ENCODE measurements around the gene PRPF8. TPM values are rescaled to one million over a fixed set of nuclear protein-coding genes. Genes with fewer than 3 reads are reported as not detected.

The PRPF8 gene
- total and polyA plus RNA-seq, 5 donors from 2014 or later = 146 to 405 (median 160) TPM

DNA sequence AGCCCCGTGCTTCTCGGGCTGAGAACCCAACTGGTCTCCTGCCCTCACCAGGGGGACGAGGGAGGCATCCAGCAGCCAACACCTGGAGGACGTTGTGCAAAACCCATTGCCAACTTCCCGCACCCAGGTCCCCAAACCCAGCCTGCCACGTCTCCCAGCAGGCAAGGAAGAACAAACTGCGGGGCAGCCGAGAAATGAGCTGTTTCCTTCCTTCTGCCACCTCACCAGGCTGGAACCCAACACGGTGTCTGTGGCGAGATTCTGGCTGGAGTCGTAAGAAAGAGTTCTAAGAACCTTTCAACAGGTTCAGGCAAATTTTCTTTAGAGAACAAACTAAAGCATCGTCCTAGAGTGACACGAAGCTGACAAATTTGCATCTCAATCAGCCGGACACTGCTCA is 59.6 kb downstream of the PRPF8 start:
- H3K9me3 ChIP-seq (ENCODE audit: control insufficient read depth in 2 of 2, low read length in 2 of 2) = no peaks in the 10 kb centered on the region
- no peak overlapping the region for H3K27ac ChIP-seq (ENCODE audit: insufficient read depth, low read length, poor library complexity, severe bottlenecking)
- peak overlapping the region in 1 of 4 donors; percentile 94 for H3K4me3 Mint-ChIP-seq
- peaks cover 29% of the 10 kb centered on the region for H3K4me1 ChIP-seq (ENCODE audit: control insufficient read depth, insufficient read depth, low read length, poor library complexity, severe bottlenecking)
- peaks cover 6% of the 10 kb centered on the region for H3K27me3 ChIP-seq (ENCODE audit: control insufficient read depth, insufficient read depth, low read length)
- no peaks in the 10 kb centered on the region for H3K36me3 ChIP-seq (ENCODE audit: control insufficient read depth, insufficient read depth, low read length)
- peaks cover 0 to 25% (median 9%) of the 10 kb centered on the region in 4 donors for H3K4me1 Mint-ChIP-seq
- no peaks in the 10 kb centered on the region for H3K9me3 Mint-ChIP-seq
- peaks cover 5% of the 10 kb centered on the region for H3K36me3 Mint-ChIP-seq
- H3K27me3 Mint-ChIP-seq = peaks cover 13% of the 10 kb centered on the region
- ATAC-seq (ENCODE audit: low read depth in 2 of 2) (no peak), DNase-seq (no peak)
- no peak overlapping the region for H3K27ac Mint-ChIP-seq
- no peak overlapping the region for H3K4me3 ChIP-seq (ENCODE audit: low read depth, low read length)

DNA sequence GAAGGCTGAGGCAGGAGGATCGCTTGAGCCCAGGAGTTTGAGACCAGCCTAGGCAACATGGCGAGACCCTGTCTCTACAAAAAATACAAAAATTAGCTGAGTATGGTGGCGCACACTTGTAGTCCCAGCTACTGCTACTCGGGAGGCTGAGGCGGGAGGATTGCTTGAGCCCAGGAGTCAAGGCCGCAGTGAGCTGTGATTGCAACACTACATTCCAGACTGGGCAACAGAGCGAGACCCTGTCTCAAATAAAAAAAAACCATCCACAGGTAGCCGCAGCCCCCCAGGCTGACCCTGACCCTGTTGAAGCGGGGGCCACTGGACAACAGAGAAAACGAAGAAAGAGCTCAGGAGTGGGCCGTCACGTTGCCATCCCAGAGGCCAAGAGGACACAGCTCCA is 60.0 kb downstream of the PRPF8 start:
- Histone ChIP-seq H3K27ac (ENCODE audit: insufficient read depth, low read length, poor library complexity, severe bottlenecking) (no peak overlapping the region), H3K4me1 (ENCODE audit: control insufficient read depth, insufficient read depth, low read length, poor library complexity, severe bottlenecking) (peaks cover 26% of the 10 kb centered on the region), H3K36me3 (ENCODE audit: control insufficient read depth, insufficient read depth, low read length) (no peaks in the 10 kb centered on the region), H3K9me3 (ENCODE audit: control insufficient read depth in 2 of 2, low read length in 2 of 2) (no peaks in the 10 kb centered on the region), H3K4me3 (ENCODE audit: low read depth, low read length) (no peak overlapping the region), H3K27me3 (ENCODE audit: control insufficient read depth, insufficient read depth, low read length) (peaks cover 6% of the 10 kb centered on the region)
- H3K4me1 Mint-ChIP-seq = peaks cover 0 to 23% (median 7%) of the 10 kb centered on the region in 4 donors
- H3K36me3 Mint-ChIP-seq = peaks cover 5% of the 10 kb centered on the region
- peaks cover 11% of the 10 kb centered on the region for H3K27me3 Mint-ChIP-seq
- ATAC-seq (ENCODE audit: low read depth in 2 of 2) = no peak
- DNase-seq = no peak
- no peak overlapping the region for H3K27ac Mint-ChIP-seq
- H3K4me3 Mint-ChIP-seq = peak overlapping the region in 1 of 4 donors; percentile 33
- H3K9me3 Mint-ChIP-seq = no peaks in the 10 kb centered on the region

DNA sequence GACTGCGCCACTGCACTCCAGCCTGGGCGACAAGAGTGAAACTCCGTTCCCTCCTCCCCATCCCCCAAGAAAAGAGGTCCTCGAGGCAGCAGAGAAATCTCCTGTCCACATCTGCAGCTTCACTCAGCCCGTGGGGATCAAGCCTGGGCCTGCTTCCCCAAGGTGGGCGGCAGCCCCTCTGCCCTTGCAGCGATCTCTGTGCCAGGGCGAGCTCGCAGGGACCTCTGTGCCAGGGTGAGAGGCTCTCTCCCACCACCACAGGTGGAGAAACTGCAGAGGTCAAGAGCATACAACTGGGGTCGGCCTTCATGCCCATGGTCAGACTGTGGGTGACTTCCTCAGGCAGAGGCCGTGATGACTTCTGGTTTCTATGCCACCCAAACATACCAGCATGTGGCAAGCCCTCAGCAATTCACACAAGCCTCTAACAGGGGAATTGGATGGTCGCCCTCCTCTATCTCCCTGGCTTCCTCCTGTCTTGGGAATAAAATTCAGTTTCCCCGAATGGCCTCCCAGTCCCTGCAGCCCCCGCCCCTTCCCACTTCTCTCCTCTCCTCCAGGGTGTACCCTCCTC is 61.5 kb downstream of the PRPF8 start:
- no peaks in the 10 kb centered on the region for H3K36me3 ChIP-seq (ENCODE audit: control insufficient read depth, insufficient read depth, low read length)

DNA sequence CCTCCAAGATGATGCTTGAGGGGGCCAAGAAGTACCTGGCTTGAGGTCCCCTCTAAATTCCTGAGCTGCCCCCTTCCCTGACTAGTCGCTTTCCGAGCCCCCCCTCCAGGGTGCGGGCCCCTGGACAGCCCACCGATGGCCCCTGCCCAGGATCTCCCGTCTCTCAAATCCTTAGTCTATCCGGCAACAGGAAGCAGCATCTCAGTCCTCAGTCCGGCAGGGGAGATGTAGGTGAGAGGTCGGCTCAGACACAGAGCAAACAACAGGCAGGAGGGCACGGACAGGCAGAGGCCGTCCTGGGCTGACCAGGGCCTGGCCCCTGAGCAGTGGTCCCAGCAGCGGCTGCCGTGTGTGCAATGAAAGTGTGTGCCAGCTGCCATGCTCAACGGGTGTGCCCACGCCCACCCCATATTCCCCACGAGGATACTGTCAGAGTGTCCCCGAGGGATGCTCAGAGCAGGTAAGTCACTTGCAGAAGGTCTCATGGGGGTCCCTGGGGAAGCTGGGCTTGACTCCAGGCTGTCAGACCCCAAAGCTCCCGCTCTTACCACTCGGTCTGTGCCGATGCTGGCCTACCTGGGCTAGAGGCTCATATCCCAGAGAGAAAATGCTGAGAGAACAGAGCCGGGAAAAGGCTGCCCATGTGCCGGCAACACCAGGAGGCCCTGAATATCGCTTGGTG is 63.3 kb downstream of the PRPF8 start:
- H3K4me1 Mint-ChIP-seq = peaks cover 0 to 6% (median under 1%) of the 10 kb centered on the region in 4 donors
- Histone ChIP-seq H3K9me3 (ENCODE audit: control insufficient read depth in 2 of 2, low read length in 2 of 2) (no peaks in the 10 kb centered on the region), H3K27ac (ENCODE audit: insufficient read depth, low read length, poor library complexity, severe bottlenecking) (no peak overlapping the region), H3K4me3 (ENCODE audit: low read depth, low read length) (no peak overlapping the region), H3K27me3 (ENCODE audit: control insufficient read depth, insufficient read depth, low read length) (no peaks in the 10 kb centered on the region), H3K36me3 (ENCODE audit: control insufficient read depth, insufficient read depth, low read length) (no peaks in the 10 kb centered on the region), H3K4me1 (ENCODE audit: control insufficient read depth, insufficient read depth, low read length, poor library complexity, severe bottlenecking) (no peaks in the 10 kb centered on the region)
- H3K9me3 Mint-ChIP-seq = no peaks in the 10 kb centered on the region
- H3K27ac Mint-ChIP-seq = no peak overlapping the region
- no peak for ATAC-seq (ENCODE audit: low read depth in 2 of 2)
- peaks cover under 1% of the 10 kb centered on the region for H3K36me3 Mint-ChIP-seq
- H3K4me3 Mint-ChIP-seq = no peak overlapping the region
- no peak for DNase-seq
- no peaks in the 10 kb centered on the region for H3K27me3 Mint-ChIP-seq

More for the DNA sequence above, 61.5 kb downstream of the PRPF8 start:
- peaks cover 0 to 18% (median 4%) of the 10 kb centered on the region in 4 donors for H3K4me1 Mint-ChIP-seq
- Histone ChIP-seq H3K27ac (ENCODE audit: insufficient read depth, low read length, poor library complexity, severe bottlenecking) (no peak overlapping the region), H3K9me3 (ENCODE audit: control insufficient read depth in 2 of 2, low read length in 2 of 2) (no peaks in the 10 kb centered on the region), H3K27me3 (ENCODE audit: control insufficient read depth, insufficient read depth, low read length) (peaks cover 6% of the 10 kb centered on the region), H3K4me1 (ENCODE audit: control insufficient read depth, insufficient read depth, low read length, poor library complexity, severe bottlenecking) (peaks cover 15% of the 10 kb centered on the region), H3K4me3 (ENCODE audit: low read depth, low read length) (no peak overlapping the region)
- no peak overlapping the region for H3K4me3 Mint-ChIP-seq
- H3K36me3 Mint-ChIP-seq = peaks cover 5% of the 10 kb centered on the region
- ATAC-seq (ENCODE audit: low read depth in 2 of 2) (no peak), DNase-seq (no peak)
- peaks cover 5% of the 10 kb centered on the region for H3K27me3 Mint-ChIP-seq
- no peaks in the 10 kb centered on the region for H3K9me3 Mint-ChIP-seq
- H3K27ac Mint-ChIP-seq = no peak overlapping the region

DNA sequence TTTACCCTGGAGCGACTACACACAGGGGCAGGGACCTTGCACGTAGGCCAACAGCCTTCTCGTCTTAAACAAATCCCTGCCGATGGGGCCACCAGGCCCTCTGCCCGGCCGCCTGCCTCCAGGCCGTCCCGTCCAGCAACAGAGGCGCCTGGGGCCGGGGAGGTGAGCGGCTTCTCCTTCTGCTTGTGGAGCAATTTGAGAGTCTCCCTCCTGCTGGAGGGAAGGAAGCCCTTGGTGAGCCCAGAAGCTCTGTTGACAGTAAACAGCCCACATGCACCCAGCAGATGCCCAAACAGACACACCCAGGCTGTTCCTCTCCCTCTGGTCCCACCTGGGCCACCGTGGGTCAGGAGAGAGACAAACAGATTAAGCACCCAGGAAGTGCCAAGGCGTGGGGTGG is 64.2 kb downstream of the PRPF8 start:
- ATAC-seq (ENCODE audit: low read depth in 2 of 2) = no peak

DNA sequence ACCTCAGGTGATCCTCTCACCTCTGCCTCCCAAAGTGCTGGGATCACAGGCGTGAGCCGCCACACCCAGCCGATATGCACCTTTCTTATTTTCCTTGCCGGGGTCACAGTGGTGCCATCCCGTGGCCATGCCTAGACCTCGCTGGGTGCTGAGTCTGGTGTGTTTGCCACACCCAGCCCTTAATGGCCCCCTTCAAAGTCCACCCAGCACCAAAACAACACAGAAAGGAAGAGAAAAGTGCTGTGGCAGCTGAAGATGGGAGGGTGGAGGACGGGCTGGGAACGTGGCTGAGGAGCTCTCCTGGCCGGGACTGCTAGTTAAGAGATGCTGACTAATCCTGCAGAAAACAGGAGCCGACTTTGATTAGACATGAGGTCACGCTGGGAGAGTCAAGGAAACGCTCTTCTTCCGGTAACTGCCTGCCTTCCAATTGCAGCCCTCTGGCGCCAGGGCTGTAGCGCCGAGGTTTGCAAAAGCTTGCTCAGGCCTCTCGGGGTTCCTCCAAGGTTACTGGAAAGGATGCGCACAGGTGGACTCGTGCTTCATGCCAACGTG is 67.0 kb downstream of the PRPF8 start:
- H3K27ac Mint-ChIP-seq = no peak overlapping the region
- H3K27ac ChIP-seq (ENCODE audit: insufficient read depth, low read length, poor library complexity, severe bottlenecking) = no peak overlapping the region
- no peak for DNase-seq
- no peaks in the 10 kb centered on the region for H3K27me3 ChIP-seq (ENCODE audit: control insufficient read depth, insufficient read depth, low read length)
- H3K4me3 Mint-ChIP-seq = no peak overlapping the region
- no peaks in the 10 kb centered on the region for H3K9me3 ChIP-seq (ENCODE audit: control insufficient read depth in 2 of 2, low read length in 2 of 2)
- H3K36me3 ChIP-seq (ENCODE audit: control insufficient read depth, insufficient read depth, low read length) = no peaks in the 10 kb centered on the region
- no peaks in the 10 kb centered on the region for H3K4me1 Mint-ChIP-seq
- H3K27me3 Mint-ChIP-seq = no peaks in the 10 kb centered on the region
- no peak for ATAC-seq (ENCODE audit: low read depth in 2 of 2)
- H3K4me3 ChIP-seq (ENCODE audit: low read depth, low read length) = no peak overlapping the region
- no peaks in the 10 kb centered on the region for H3K9me3 Mint-ChIP-seq
- H3K36me3 Mint-ChIP-seq = peaks cover 4% of the 10 kb centered on the region
- H3K4me1 ChIP-seq (ENCODE audit: control insufficient read depth, insufficient read depth, low read length, poor library complexity, severe bottlenecking) = no peaks in the 10 kb centered on the region

More for the DNA sequence above, 64.2 kb downstream of the PRPF8 start:
- Mint-ChIP-seq H3K4me1 (no peaks in the 10 kb centered on the region), H3K27me3 (no peaks in the 10 kb centered on the region), H3K4me3 (no peak overlapping the region), H3K27ac (no peak overlapping the region), H3K36me3 (no peaks in the 10 kb centered on the region), H3K9me3 (no peaks in the 10 kb centered on the region)
- H3K27me3 ChIP-seq (ENCODE audit: control insufficient read depth, insufficient read depth, low read length) = no peaks in the 10 kb centered on the region
- no peak overlapping the region for H3K27ac ChIP-seq (ENCODE audit: insufficient read depth, low read length, poor library complexity, severe bottlenecking)
- no peaks in the 10 kb centered on the region for H3K36me3 ChIP-seq (ENCODE audit: control insufficient read depth, insufficient read depth, low read length)
- DNase-seq = no peak
- H3K9me3 ChIP-seq (ENCODE audit: control insufficient read depth in 2 of 2, low read length in 2 of 2) = no peaks in the 10 kb centered on the region
- no peaks in the 10 kb centered on the region for H3K4me1 ChIP-seq (ENCODE audit: control insufficient read depth, insufficient read depth, low read length, poor library complexity, severe bottlenecking)
- H3K4me3 ChIP-seq (ENCODE audit: low read depth, low read length) = no peak overlapping the region

DNA sequence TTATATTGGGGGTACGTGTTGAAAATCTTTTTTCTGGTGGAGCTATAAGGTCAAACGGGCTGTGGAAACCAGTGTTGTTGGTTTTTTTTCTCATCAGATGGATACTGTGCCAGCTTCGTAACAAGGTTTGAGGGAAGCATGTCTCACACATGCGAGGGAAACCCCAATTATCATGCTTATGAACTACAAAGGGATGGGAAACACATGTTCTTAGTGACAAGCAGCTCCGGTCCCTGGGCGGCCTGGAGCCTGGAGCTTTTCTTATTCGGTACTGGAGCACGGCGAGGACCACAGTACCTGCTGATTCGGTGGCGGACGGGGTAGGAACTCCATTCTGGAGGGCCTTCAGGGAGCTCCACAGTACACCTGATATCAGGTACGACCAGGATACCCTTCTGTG is 68.6 kb downstream of the PRPF8 start:
- H3K36me3 ChIP-seq (ENCODE audit: control insufficient read depth, insufficient read depth, low read length) = no peaks in the 10 kb centered on the region
- Mint-ChIP-seq H3K36me3 (peaks cover 4% of the 10 kb centered on the region), H3K4me1 (no peaks in the 10 kb centered on the region), H3K4me3 (no peak overlapping the region), H3K9me3 (no peaks in the 10 kb centered on the region), H3K27me3 (no peaks in the 10 kb centered on the region), H3K27ac (no peak overlapping the region)
- H3K27ac ChIP-seq (ENCODE audit: insufficient read depth, low read length, poor library complexity, severe bottlenecking) = no peak overlapping the region
- no peaks in the 10 kb centered on the region for H3K9me3 ChIP-seq (ENCODE audit: control insufficient read depth in 2 of 2, low read length in 2 of 2)
- no peak overlapping the region for H3K4me3 ChIP-seq (ENCODE audit: low read depth, low read length)
- H3K27me3 ChIP-seq (ENCODE audit: control insufficient read depth, insufficient read depth, low read length) = no peaks in the 10 kb centered on the region
- ATAC-seq (ENCODE audit: low read depth in 2 of 2) = no peak
- DNase-seq = no peak
- no peaks in the 10 kb centered on the region for H3K4me1 ChIP-seq (ENCODE audit: control insufficient read depth, insufficient read depth, low read length, poor library complexity, severe bottlenecking)

DNA sequence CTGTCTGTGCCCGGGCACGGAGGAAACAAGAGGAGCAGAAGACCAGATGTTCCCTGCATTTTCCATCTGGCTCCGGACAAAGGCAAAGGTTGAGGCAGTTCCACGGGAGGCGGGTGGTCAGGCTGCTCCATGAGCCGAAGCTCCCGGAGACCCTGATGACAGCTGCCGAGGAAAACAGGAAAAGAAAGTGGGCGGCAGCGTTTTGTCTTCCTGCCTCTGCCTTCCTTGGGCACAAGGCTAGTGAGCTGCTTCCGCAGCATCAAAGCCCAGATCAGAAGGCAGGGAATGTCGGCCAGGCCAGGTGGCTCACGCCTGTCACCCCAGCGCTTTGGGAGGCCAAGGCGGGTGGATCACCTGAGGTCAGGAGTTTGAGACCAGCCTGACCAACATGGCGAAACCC is 72.3 kb downstream of the PRPF8 start:
- no peak for DNase-seq
- H3K36me3 Mint-ChIP-seq = peaks cover 6% of the 10 kb centered on the region
- Histone ChIP-seq H3K4me3 (ENCODE audit: low read depth, low read length) (no peak overlapping the region), H3K4me1 (ENCODE audit: control insufficient read depth, insufficient read depth, low read length, poor library complexity, severe bottlenecking) (no peaks in the 10 kb centered on the region), H3K9me3 (ENCODE audit: control insufficient read depth in 2 of 2, low read length in 2 of 2) (no peaks in the 10 kb centered on the region), H3K27me3 (ENCODE audit: control insufficient read depth, insufficient read depth, low read length) (no peaks in the 10 kb centered on the region), H3K27ac (ENCODE audit: insufficient read depth, low read length, poor library complexity, severe bottlenecking) (no peak overlapping the region), H3K36me3 (ENCODE audit: control insufficient read depth, insufficient read depth, low read length) (no peaks in the 10 kb centered on the region)
- H3K9me3 Mint-ChIP-seq = no peaks in the 10 kb centered on the region
- no peak for ATAC-seq (ENCODE audit: low read depth in 2 of 2)
- H3K27ac Mint-ChIP-seq = no peak overlapping the region
- no peaks in the 10 kb centered on the region for H3K27me3 Mint-ChIP-seq
- H3K4me1 Mint-ChIP-seq = peaks cover 0 to 6% (median 0%) of the 10 kb centered on the region in 4 donors
- no peak overlapping the region for H3K4me3 Mint-ChIP-seq

All from CD4-positive, CD25-positive, alpha-beta regulatory T cell (primary cell).